ENCODE results near the gene ZNF764. TPM values are rescaled to one million over a fixed set of nuclear protein-coding genes. Genes with fewer than 3 reads are reported as not detected.

The ZNF764 gene
- total and polyA plus RNA-seq, 9 of the 15 experiments (the other 6 are each of a cell fraction or from before 2014, with no cell fraction given) = 0.69 to 10.1 (median 4.1) TPM

DNA sequence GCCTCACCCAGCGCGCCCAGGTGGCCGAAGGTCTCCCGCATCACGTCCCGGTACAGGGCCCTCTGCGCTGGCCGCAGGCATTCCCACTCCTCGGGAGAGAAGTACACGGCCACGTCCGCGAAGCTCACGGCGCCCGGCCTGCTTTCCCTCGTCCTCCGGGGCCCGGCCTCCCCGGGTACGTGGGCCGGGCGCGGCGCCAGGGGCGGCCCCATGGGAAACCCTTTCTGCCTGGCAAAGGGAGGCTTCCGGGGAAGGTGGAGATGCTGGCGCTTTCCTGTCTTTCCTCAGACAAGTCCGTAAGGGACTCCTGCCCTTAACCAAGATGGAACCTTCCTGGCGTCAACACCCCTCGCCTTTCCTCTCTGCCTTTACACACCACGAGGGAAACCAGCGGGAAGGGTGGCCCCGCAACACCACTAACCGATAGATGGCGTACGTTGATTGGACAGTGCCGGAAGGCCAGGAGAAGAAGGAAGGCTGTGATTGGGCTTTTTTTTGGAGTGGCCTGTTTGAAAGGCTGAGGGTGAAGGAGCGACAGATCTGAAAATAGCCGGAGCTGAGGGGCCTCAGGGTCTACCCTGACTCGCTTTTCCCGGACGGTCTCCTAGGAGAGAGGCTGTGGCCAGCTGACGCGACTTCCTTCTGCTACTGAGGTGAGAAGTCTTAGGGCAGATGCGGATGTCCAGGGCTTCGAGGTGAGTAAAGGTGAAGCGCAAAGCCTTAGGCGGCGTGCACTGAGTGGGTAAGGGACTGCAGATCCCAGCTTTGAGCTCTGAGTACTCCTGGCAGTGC lies 27.4 kb upstream of the ZNF764 start, which contains the start of gene ZNF785 (continued):
- peak; percentile 90 for TF ChIP-seq NR2C1 (IDR thresholded peaks at IDR 0.05)
- TF ChIP-seq NR2C1 (tag; IDR thresholded peaks at IDR 0.05) = peak; percentile 94
- TF ChIP-seq, protein P1, sequence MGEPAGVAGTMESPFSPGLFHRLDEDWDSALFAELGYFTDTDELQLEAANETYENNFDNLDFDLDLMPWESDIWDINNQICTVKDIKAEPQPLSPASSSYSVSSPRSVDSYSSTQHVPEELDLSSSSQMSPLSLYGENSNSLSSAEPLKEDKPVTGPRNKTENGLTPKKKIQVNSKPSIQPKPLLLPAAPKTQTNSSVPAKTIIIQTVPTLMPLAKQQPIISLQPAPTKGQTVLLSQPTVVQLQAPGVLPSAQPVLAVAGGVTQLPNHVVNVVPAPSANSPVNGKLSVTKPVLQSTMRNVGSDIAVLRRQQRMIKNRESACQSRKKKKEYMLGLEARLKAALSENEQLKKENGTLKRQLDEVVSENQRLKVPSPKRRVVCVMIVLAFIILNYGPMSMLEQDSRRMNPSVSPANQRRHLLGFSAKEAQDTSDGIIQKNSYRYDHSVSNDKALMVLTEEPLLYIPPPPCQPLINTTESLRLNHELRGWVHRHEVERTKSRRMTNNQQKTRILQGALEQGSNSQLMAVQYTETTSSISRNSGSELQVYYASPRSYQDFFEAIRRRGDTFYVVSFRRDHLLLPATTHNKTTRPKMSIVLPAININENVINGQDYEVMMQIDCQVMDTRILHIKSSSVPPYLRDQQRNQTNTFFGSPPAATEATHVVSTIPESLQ (CRISPR knock-in tag; IDR thresholded peaks at IDR 0.05) = peak; percentile 95
- no peak for TF ChIP-seq NFIX (CRISPR knock-in tag; IDR thresholded peaks at IDR 0.05; ENCODE audit: low read depth)
- TF ChIP-seq SETDB1 (IDR thresholded peaks at IDR 0.05; ENCODE audit: low read length) = no peak
- peak; percentile 40 for TF ChIP-seq TAF9B (IDR thresholded peaks at IDR 0.05; ENCODE audit: partially characterized antibody)
- TF ChIP-seq FOXJ2 (tag; IDR thresholded peaks at IDR 0.05) = no peak
- TF ChIP-seq, protein P2, sequence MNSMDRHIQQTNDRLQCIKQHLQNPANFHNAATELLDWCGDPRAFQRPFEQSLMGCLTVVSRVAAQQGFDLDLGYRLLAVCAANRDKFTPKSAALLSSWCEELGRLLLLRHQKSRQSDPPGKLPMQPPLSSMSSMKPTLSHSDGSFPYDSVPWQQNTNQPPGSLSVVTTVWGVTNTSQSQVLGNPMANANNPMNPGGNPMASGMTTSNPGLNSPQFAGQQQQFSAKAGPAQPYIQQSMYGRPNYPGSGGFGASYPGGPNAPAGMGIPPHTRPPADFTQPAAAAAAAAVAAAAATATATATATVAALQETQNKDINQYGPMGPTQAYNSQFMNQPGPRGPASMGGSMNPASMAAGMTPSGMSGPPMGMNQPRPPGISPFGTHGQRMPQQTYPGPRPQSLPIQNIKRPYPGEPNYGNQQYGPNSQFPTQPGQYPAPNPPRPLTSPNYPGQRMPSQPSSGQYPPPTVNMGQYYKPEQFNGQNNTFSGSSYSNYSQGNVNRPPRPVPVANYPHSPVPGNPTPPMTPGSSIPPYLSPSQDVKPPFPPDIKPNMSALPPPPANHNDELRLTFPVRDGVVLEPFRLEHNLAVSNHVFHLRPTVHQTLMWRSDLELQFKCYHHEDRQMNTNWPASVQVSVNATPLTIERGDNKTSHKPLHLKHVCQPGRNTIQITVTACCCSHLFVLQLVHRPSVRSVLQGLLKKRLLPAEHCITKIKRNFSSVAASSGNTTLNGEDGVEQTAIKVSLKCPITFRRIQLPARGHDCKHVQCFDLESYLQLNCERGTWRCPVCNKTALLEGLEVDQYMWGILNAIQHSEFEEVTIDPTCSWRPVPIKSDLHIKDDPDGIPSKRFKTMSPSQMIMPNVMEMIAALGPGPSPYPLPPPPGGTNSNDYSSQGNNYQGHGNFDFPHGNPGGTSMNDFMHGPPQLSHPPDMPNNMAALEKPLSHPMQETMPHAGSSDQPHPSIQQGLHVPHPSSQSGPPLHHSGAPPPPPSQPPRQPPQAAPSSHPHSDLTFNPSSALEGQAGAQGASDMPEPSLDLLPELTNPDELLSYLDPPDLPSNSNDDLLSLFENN (IDR thresholded peaks at IDR 0.05; ENCODE audit: low read depth in 2 of 2, low read length in 2 of 2) = 0 out of 4 replicates have a peak, but pooled peaks of 1 of the 2 experiments have one; percentile 13
- TF ChIP-seq, protein P3, sequence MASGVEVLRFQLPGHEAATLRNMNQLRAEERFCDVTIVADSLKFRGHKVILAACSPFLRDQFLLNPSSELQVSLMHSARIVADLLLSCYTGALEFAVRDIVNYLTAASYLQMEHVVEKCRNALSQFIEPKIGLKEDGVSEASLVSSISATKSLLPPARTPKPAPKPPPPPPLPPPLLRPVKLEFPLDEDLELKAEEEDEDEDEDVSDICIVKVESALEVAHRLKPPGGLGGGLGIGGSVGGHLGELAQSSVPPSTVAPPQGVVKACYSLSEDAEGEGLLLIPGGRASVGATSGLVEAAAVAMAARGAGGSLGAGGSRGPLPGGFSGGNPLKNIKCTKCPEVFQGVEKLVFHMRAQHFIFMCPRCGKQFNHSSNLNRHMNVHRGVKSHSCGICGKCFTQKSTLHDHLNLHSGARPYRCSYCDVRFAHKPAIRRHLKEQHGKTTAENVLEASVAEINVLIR (CRISPR knock-in tag; IDR thresholded peaks at IDR 0.05) = peak; percentile 43; the same call in 1 of the 2 replicates
- TF ChIP-seq, protein P4, sequence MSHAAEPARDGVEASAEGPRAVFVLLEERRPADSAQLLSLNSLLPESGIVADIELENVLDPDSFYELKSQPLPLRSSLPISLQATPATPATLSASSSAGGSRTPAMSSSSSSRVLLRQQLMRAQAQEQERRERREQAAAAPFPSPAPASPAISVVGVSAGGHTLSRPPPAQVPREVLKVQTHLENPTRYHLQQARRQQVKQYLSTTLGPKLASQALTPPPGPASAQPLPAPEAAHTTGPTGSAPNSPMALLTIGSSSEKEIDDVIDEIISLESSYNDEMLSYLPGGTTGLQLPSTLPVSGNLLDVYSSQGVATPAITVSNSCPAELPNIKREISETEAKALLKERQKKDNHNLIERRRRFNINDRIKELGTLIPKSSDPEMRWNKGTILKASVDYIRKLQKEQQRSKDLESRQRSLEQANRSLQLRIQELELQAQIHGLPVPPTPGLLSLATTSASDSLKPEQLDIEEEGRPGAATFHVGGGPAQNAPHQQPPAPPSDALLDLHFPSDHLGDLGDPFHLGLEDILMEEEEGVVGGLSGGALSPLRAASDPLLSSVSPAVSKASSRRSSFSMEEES (CRISPR knock-in tag; IDR thresholded peaks at IDR 0.05) = no peak
- TF ChIP-seq, protein P5, sequence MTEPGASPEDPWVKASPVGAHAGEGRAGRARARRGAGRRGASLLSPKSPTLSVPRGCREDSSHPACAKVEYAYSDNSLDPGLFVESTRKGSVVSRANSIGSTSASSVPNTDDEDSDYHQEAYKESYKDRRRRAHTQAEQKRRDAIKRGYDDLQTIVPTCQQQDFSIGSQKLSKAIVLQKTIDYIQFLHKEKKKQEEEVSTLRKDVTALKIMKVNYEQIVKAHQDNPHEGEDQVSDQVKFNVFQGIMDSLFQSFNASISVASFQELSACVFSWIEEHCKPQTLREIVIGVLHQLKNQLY (CRISPR knock-in tag; conservative IDR thresholded peaks at IDR 0.05) = peak; percentile 64 to 96; a peak in 2 of 4 replicates
- TF ChIP-seq, protein P6, sequence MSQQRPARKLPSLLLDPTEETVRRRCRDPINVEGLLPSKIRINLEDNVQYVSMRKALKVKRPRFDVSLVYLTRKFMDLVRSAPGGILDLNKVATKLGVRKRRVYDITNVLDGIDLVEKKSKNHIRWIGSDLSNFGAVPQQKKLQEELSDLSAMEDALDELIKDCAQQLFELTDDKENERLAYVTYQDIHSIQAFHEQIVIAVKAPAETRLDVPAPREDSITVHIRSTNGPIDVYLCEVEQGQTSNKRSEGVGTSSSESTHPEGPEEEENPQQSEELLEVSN (IDR thresholded peaks at IDR 0.05; ENCODE audit: borderline replicate concordance in 1 of 2, extremely low read depth in 1 of 2, insufficient read depth in 1 of 2, insufficient read length in 1 of 2, low read depth in 1 of 2, low read length in 1 of 2, poor library complexity in 1 of 2, severe bottlenecking in 1 of 2) = peak; percentile 99 to 100
- peak; percentile 29; the same call in 1 of the 2 replicates for TF ChIP-seq BCL6 (CRISPR knock-in tag; IDR thresholded peaks at IDR 0.05)
- TF ChIP-seq ILF3 (IDR thresholded peaks at IDR 0.05; ENCODE audit: borderline replicate concordance) = no peak; the same call in 1 of the 2 replicates

All from K562 (cell line).